ENCODE data around the gene EWSR1.

GRCh38 chr22:29226351-29226981, 41.6 kb upstream of the EWSR1 start:
- TF ChIP-seq CTCF (IDR thresholded peaks at IDR 0.05) (no peak), ZFX (IDR thresholded peaks at IDR 0.05; ENCODE audit: borderline replicate concordance) (no peak)
